NT2/D1 (cell line): ENCODE measurements around the gene COL18A1.

Source experiments
- SUZ12 ChIP-seq: IDR thresholded peaks from 2 replicates; pipeline ENCODE4 v1.6.1; 2011; ENCODE audit not compliant: insufficient read length, insufficient read depth; ENCODE audit errors: extremely low read depth
- YY1 ChIP-seq: IDR thresholded peaks from 2 replicates; pipeline ENCODE4 v1.6.1; 2011; ENCODE audit not compliant: insufficient read length, insufficient read depth
- ZNF274 ChIP-seq: IDR thresholded peaks from 2 replicates; pipeline ENCODE4 v1.6.1; 2011; ENCODE audit warnings: mild to moderate bottlenecking, low read depth, low read length

- TF ChIP-seq YY1 (no peak), ZNF274 (no peak), SUZ12 (no peak)
Measured at GRCh38 chr21:45366476-45366875, 38.5 kb upstream of the COL18A1 start.
